Osteocyte (in vitro differentiated cells): ENCODE data around the gene FAM78A. TPM values are rescaled to one million over a fixed set of nuclear protein-coding genes. Genes with fewer than 3 reads are reported as not detected.

Experiments
- DNase-seq: peaks from one replicate; pipeline ENCODE4 v3.0.0; 2021; ENCODE audit warnings: mixed read lengths; ENCODE audit not compliant: unreplicated experiment; ENCODE audit errors: extremely low spot score
- H3K27ac Mint-ChIP-seq: one replicate; pipeline ENCODE4 v1.8.0; 2021; ENCODE audit warnings: mild to moderate bottlenecking, mixed read lengths; ENCODE audit not compliant: unreplicated experiment
- H3K27me3 Mint-ChIP-seq: one replicate; pipeline ENCODE4 v1.8.0; 2021; ENCODE audit warnings: mixed read lengths; ENCODE audit not compliant: unreplicated experiment
- H3K36me3 Mint-ChIP-seq: one replicate; pipeline ENCODE4 v1.8.0; 2021; ENCODE audit warnings: mixed read lengths; ENCODE audit not compliant: unreplicated experiment
- H3K4me1 Mint-ChIP-seq: one replicate; pipeline ENCODE4 v1.8.0; 2021; ENCODE audit warnings: mixed read lengths; ENCODE audit not compliant: unreplicated experiment
- H3K4me3 Mint-ChIP-seq: one replicate; pipeline ENCODE4 v1.8.0; 2021; ENCODE audit warnings: mild to moderate bottlenecking, moderate library complexity, mixed read lengths; ENCODE audit not compliant: unreplicated experiment
- H3K9me3 Mint-ChIP-seq: one replicate; pipeline ENCODE4 v1.8.0; 2021; ENCODE audit warnings: mixed read lengths; ENCODE audit not compliant: unreplicated experiment
- total RNA-seq: library from RNA; stranded (reverse); gene quantifications from 2 replicates; pipeline ENCODE4 v1.2.1, GENCODE V29; 2021
- TF ChIP-seq, protein P1 (sequence below): fragments of 200-600 bp; sonication (generic); IDR thresholded peaks from 2 replicates; pipeline ENCODE4 v1.5.0; 2021; ENCODE audit warnings: antibody characterized with exemption, mild to moderate bottlenecking, moderate library complexity

The FAM78A gene
- total RNA-seq, 1 donor from 2014 or later = 1.0 TPM

DNA sequence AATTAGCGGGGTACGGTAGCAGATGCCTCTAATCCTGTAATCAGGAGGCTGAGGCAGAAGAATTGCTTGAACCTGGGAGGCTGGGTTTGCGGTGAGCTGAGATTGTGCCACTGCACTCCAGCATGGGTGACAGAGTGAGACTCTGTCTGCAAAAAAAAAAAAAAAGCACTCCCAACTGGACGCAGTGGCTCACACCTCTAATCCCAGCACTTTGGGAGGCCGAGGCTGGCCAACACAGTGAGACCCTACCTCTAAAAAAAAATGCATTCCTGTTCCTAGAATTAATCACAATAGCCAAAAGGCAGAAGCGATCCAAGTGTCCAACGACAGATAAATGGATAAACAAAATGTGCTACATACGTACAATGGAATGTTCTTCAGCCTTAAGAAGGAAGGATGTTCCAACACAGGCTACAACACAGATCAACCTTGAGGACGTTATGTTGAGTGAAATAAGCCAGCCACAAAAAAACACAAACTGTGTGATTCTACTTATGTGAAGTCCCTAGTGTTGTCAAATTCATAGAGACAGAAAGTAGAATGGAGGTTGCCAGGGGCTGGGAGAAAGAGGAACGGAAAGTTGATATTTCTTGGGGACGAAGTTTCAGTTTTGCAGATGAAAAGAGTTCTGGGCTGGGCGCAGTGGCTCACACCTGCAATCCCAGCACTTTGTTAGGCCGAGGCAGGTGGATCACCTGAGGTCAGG lies 13.8 kb downstream of the FAM78A start:
- TF ChIP-seq, protein P1, sequence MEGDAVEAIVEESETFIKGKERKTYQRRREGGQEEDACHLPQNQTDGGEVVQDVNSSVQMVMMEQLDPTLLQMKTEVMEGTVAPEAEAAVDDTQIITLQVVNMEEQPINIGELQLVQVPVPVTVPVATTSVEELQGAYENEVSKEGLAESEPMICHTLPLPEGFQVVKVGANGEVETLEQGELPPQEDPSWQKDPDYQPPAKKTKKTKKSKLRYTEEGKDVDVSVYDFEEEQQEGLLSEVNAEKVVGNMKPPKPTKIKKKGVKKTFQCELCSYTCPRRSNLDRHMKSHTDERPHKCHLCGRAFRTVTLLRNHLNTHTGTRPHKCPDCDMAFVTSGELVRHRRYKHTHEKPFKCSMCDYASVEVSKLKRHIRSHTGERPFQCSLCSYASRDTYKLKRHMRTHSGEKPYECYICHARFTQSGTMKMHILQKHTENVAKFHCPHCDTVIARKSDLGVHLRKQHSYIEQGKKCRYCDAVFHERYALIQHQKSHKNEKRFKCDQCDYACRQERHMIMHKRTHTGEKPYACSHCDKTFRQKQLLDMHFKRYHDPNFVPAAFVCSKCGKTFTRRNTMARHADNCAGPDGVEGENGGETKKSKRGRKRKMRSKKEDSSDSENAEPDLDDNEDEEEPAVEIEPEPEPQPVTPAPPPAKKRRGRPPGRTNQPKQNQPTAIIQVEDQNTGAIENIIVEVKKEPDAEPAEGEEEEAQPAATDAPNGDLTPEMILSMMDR = no peak
- H3K9me3 Mint-ChIP-seq = no peaks in the 10 kb centered on the region

DNA sequence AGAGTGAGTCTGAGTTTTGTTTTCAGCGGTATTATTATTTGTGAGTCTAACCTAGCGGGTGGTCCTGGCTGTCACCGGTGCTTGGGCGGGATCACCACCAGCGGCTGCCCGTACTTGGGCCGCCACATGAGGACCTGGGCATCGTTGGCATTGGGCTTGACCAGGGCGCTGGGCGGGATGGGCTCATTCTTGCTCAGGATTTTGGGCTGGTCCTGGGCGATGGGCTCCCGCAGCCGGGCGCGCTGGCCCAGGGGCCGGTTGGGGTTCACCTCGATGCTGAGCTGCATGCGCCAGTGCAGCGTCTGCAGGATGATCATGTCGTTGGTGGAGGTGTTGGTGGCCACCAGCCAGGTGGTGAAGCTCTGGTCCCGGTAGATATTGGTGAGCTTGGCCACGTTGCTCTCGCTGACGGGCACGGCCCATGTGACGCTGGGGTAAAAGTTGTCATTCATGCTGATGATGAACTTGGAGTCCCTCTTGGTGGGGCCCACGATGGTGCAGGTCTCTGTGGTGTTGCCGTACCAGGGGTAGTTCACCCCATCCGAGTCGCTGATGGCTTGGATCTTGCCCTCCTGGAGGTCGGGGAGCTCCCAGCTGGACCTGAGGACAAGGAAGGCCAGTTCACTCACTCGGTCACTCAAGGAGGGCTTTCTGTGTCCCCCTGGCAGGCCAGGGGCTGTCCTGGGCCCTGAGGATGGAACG lies 15.4 kb downstream of the FAM78A start:
- H3K4me1 Mint-ChIP-seq = peaks cover 6% of the 10 kb centered on the region
- H3K27ac Mint-ChIP-seq = no peak overlapping the region
- TF ChIP-seq, protein P1 = no peak
- no peaks in the 10 kb centered on the region for H3K9me3 Mint-ChIP-seq
- no peaks in the 10 kb centered on the region for H3K36me3 Mint-ChIP-seq
- no peak overlapping the region for H3K4me3 Mint-ChIP-seq
- H3K27me3 Mint-ChIP-seq = no peaks in the 10 kb centered on the region
- no peak for DNase-seq

More for the DNA sequence above, 13.8 kb downstream of the FAM78A start:
- no peaks in the 10 kb centered on the region for H3K36me3 Mint-ChIP-seq
- no peak overlapping the region for H3K27ac Mint-ChIP-seq
- H3K4me3 Mint-ChIP-seq = no peak overlapping the region
- no peaks in the 10 kb centered on the region for H3K4me1 Mint-ChIP-seq
- no peaks in the 10 kb centered on the region for H3K27me3 Mint-ChIP-seq
- no peak for DNase-seq

DNA sequence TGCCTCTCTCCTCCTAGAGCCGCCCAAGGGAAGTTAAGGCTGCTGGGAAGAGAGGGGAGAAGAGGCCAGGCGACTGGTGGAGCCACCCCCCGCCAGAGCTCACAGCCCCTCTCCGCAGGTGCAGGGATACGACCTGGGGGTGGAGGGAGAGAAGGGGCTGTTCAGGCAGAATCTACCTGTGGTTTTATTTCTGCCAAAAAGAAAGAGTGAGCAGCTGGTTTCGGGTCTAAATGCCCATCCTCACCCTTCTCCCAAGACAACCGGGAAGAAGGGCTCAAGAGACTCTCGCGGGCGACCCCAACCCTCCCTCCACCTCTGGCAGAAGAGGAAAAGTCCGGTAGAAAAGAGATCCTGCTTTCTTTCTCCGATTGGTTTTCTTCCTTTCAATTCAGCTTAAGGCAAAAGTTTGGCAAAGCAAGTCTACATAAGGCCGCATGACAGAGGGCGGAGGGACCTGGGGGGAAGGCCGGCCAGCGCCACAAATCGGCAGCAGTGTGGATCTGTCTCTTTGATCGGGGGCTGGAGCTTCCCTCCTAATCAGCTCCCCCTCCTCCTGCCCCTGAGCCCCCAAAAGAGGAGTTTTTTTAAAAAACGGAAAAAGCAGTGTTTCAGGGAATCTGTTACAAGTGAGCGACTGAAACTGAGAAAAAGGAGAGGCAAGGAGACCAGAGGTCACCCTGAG lies 16.3 kb downstream of the FAM78A start:
- peaks cover 8% of the 10 kb centered on the region for H3K4me1 Mint-ChIP-seq
- H3K4me3 Mint-ChIP-seq = no peak overlapping the region
- H3K9me3 Mint-ChIP-seq = no peaks in the 10 kb centered on the region
- H3K36me3 Mint-ChIP-seq = no peaks in the 10 kb centered on the region
- TF ChIP-seq, protein P1 = no peak
- no peaks in the 10 kb centered on the region for H3K27me3 Mint-ChIP-seq
- no peak overlapping the region for H3K27ac Mint-ChIP-seq
- no peak for DNase-seq

DNA sequence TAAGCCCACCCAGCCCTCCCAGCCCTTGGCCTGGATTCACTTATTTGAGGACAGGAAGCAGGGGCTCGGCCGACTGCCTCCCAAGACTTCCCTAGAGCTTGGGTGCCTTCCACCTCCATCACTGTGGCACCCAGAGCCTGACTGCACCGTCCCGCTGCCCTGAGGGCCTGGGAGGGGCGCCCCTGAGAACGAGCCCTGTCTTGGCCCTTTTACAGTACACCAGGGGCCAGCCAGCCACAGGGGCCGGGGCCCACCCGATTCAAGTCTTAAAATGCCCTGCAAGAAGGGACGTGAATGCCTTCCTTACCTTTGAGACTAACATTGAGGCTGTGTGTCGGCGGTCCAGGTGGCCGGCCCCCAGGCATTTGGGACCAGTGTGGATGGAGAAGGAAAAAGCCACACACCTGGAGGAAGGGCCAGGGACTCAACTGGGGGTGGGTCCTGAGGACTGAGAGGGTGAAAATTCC lies 16.8 kb downstream of the FAM78A start:
- DNase-seq = no peak
- H3K4me3 Mint-ChIP-seq = no peak overlapping the region

More for the DNA sequence above, 16.8 kb downstream of the FAM78A start:
- Mint-ChIP-seq H3K27me3 (no peaks in the 10 kb centered on the region), H3K27ac (no peak overlapping the region), H3K4me1 (peaks cover 8% of the 10 kb centered on the region), H3K9me3 (no peaks in the 10 kb centered on the region), H3K36me3 (no peaks in the 10 kb centered on the region)
- TF ChIP-seq, protein P1 = no peak
